HG03520 (cell line): ENCODE measurements around the gene SLC35F3.
"Not testable (repeated sequence)": the region's sequence is repeated elsewhere in the genome, so short reads cannot be mapped to it uniquely, and the experiment has no call there.

ENCODE experiments used
- ATAC-seq: cut with Tn5 transposase; IDR thresholded peaks from one replicate; pipeline ENCODE4 v1.9.1; 2021; ENCODE audit warnings: mild to moderate bottlenecking, moderate library complexity; ENCODE audit not compliant: unreplicated experiment

SLC35F3 gene

GRCh38 chr1:233904633-233905415 is at the start of gene SLC35F3:
Gene SLC35F3, plus strand, starts transcription at chr1:233904676.
- no peak for ATAC-seq

- no peak for ATAC-seq
These were observed 45.0 kb upstream of the SLC35F3 start for GRCh38 chr1:233859446-233859845.

GRCh38 chr1:233863901-233864545 is 40.5 kb upstream of the SLC35F3 start:
- no peak for ATAC-seq

GRCh38 chr1:233864578-233864977 is 39.9 kb upstream of the SLC35F3 start:
- ATAC-seq = no peak

- no peak for ATAC-seq
These were observed 39.3 kb upstream of the SLC35F3 start for GRCh38 chr1:233865216-233865615.

GRCh38 chr1:233865902-233866301 is 38.6 kb upstream of the SLC35F3 start:
- no peak for ATAC-seq

- ATAC-seq = no peak
These were observed 37.4 kb upstream of the SLC35F3 start for GRCh38 chr1:233867028-233867427.

- ATAC-seq = no peak
These were observed 36.0 kb upstream of the SLC35F3 start for GRCh38 chr1:233868461-233868860.

GRCh38 chr1:233869680-233870079 is 34.8 kb upstream of the SLC35F3 start:
- ATAC-seq = no peak

- no peak for ATAC-seq
These were observed 30.8 kb upstream of the SLC35F3 start for GRCh38 chr1:233873666-233874065.

GRCh38 chr1:233879841-233880240 is 24.6 kb upstream of the SLC35F3 start:
- ATAC-seq = no peak

GRCh38 chr1:233883671-233884070 is 20.8 kb upstream of the SLC35F3 start:
- no peak for ATAC-seq

- no peak for ATAC-seq
These were observed 19.9 kb upstream of the SLC35F3 start for GRCh38 chr1:233884461-233885151.

- no peak for ATAC-seq
These were observed 19.1 kb upstream of the SLC35F3 start for GRCh38 chr1:233885196-233885920.

- ATAC-seq = not testable (repeated sequence)
These were observed 13.3 kb upstream of the SLC35F3 start for GRCh38 chr1:233891151-233891550.

GRCh38 chr1:233897325-233898162 is 6.9 kb upstream of the SLC35F3 start:
- ATAC-seq = peak; percentile 96

- no peak for ATAC-seq
These were observed 3.0 kb upstream of the SLC35F3 start for GRCh38 chr1:233901495-233901894.

- no peak for ATAC-seq
These were observed 1.1 kb downstream of the SLC35F3 start for GRCh38 chr1:233905416-233906051.

- no peak for ATAC-seq
These were observed 2.7 kb downstream of the SLC35F3 start for GRCh38 chr1:233907151-233907550.

GRCh38 chr1:233908092-233908491 is 3.6 kb downstream of the SLC35F3 start:
- ATAC-seq = no peak
